ENCODE data around the gene CDCA4.
"Not testable (repeated sequence)": the region's sequence is repeated elsewhere in the genome, so short reads cannot be mapped to it uniquely, and the experiment has no call there.

The CDCA4 gene

DNA sequence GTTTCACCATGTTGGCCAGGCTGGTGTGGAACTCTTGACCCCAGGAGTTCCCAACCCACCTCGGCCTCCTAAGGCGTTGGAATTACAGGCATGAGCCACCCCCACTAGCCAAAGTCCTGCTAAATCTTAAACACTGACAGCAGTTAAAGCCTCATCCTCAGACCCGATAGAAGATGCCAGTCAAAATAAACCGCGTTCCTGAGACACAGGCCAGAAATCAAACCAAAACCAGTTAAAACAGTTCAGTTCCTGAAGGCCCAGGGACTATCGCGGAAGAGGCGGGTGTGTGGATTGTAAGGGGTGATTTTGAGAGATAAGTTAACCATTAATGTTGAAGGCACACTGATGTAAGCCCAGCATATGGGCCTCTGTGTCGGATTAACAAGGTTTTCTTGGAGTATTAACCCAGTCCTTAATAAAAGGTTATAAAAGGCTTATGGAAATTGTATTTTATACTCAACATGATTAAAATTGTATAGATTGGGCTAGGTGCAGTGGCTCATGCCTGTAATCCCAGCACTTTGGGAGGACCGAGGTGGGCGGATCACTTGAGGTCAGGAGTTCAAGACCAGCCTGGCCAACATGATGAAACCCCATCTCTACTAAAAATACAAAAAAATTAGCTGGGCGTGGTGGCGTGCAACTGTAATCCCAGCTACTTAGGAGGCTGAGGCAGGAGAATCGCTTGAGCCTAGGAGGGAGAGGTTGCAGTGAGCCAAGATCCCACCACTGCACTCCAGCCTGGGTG, 18.7 kb upstream of the CDCA4 start:
- DNase-seq = no peak
- intact Hi-C loops (cut with DNase I) = no loop called here

DNA sequence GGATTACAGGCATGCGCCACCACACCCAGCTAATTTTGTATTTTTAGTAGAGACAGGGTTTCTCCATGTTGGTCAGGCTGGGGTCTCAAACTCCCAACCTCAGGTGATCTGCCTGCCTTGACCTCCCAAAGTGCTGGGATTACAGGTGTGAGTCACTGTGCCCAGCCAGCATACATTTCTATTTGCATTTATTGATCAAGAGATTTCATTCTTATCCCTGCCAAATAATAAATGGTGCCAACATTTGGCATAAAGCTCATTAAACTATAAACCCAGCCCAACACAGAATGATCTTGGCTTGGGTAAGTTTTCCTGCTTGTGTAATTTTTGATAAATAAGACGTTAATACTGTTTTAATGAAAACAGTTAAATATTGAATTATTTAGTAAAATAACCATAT, 14.7 kb upstream of the CDCA4 start:
- intact Hi-C loops (cut with DNase I); DNase-seq: not testable (repeated sequence)

DNA sequence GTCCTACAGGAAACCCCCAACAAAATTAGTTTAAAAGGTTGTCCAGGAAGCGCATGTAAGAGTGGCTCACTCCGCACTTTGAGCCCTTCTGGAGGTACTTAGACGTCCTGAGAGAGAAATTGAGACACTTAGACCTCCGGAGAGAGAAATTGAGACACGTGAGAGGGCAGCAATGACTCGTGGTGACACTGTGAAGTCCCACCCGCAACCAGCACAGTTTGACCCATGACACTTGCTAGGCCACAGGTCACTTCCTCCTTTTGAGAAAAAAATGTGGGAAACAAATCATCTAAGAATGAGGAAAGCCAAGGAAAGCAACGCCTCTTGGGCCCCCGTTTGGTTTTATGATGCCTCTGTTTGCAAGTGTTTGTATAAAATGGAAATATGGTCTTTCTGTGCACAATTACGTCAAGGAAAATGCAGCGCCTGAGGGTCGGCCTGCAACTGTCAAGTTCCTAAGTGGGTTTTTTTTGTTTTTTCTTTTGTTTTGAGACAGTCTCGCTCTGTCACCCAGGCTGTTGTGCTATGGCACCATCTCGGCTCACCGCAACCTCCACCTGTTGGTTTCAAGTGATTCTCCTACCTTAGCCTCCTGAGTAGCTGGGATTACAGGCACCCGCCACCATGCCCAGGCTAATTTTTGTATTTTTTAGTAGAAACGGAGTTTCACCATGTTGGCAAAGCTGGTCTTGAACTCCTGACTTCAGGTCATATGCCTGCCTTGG, 13.6 kb upstream of the CDCA4 start:
- intact Hi-C loops (cut with DNase I) = no loop called here

DNA sequence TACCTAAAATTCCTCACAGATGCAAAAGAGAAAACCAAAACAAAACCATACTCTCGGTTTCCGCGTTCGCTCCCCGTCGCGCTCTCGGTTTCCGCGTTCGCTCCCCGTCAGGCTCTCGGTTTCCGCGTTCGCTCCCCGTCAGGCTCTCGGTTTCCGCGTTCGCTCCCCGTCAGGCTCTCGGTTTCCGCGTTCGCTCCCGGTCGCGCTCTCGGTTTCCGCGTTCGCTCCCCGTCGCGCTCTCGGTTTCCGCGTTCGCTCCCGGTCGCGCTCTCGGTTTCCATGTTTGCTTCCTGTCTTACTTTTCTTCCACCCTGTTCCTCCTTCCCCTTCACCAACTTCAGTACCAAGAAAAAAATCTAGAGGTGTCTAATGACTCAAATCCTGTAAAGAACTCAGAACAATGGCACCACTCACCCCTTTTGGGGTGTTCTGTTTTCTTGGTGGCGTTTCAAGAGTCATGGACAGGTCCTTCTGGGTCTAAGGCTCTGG, 12.6 kb upstream of the CDCA4 start:
- DNase-seq; intact Hi-C loops (cut with DNase I): not testable (repeated sequence)

More for the DNA sequence above, 13.6 kb upstream of the CDCA4 start:
- DNase-seq = no peak

DNA sequence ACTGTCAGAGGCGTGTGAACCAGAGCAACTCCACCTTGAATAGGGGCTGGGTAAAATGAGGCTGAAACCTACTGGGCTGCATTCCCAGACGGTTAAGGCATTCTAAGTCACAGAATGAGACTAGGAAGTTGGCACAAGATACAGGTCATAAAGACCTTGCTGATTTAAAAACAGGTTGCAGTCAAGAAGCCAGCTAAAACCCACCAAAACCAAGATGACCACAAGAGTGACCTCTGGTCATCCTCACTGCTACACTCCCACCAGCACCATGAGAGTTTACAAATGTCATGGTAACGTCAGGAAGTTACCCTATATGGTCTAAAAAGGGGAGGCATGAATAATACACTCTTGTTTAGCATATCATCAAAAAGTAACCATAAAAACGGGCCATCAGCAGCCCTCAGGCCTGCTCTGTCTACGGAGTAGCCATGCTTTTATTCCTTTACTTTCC, 11.6 kb upstream of the CDCA4 start:
- intact Hi-C loops (cut with DNase I); DNase-seq: not testable (repeated sequence)

DNA sequence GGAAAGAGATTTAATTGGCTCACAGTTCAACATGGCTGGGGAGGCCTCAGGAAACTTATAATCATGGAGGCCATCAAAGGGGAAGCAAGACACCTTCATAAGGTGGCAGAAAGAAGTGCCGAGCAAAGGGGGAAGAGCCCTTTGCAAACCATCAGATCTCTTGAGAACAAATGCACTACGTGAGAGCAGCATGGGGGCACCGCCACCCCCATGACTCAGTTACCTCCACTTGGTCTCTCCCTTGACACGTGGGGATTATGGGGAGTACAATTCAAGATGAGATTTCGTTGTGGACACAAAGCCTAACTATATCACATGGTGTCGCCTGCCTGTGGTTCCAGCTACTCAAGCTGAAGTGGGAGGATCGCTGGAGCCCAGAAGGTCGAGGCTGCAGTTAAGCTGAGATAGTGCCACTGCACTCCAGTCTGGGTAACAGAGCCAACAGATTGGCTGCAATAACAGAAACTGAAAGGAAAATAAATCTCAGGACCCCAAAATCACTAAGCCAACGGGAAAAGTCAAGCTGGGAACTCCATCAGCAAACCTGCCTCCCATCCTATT, 10.0 kb upstream of the CDCA4 start:
- intact Hi-C loops (cut with DNase I) = no loop called here

DNA sequence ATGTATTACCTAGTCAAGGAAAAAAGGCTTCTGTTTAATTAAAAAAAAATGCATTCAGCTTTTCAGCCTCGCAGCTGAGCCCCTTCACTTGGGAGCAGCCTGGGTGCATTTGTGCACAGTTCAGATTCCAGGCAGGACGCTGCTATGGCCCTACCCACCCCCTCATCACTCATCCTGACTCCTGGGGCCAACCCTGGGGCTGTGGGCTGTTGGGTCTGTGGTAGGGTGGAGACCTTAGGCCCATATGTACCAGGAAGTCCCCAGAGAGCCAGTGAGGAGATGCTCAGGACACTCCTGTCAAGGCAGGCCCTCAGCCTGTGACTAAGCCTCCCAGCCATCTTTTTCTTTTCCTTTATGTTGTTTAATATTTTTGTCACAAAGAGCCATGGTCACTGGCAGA, 9.3 kb upstream of the CDCA4 start:
- DNase-seq = no peak
- intact Hi-C loops (cut with DNase I) = no loop called here

More for the DNA sequence above, 10.0 kb upstream of the CDCA4 start:
- DNase-seq = no peak

DNA sequence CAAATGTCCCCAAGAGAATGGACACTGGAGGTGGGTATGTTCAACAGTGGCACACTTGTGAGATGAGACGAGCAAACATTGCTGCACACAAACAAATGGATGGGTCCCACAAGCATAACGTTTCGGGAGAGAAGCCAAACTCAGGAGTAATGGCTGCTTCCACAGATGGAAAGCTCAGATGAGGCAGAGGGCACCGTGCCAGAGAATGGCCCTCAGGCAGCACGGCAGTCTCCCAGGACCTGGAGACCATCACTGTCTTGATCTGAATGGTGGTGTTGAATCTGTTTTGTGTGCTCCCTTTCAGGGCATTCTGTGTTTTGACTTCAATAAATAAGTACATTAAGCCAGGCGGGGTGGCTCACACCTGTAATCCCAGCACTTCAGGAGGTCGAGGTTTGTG, 8.5 kb upstream of the CDCA4 start:
- DNase-seq = no peak
- intact Hi-C loops (cut with DNase I) = no loop called here

DNA sequence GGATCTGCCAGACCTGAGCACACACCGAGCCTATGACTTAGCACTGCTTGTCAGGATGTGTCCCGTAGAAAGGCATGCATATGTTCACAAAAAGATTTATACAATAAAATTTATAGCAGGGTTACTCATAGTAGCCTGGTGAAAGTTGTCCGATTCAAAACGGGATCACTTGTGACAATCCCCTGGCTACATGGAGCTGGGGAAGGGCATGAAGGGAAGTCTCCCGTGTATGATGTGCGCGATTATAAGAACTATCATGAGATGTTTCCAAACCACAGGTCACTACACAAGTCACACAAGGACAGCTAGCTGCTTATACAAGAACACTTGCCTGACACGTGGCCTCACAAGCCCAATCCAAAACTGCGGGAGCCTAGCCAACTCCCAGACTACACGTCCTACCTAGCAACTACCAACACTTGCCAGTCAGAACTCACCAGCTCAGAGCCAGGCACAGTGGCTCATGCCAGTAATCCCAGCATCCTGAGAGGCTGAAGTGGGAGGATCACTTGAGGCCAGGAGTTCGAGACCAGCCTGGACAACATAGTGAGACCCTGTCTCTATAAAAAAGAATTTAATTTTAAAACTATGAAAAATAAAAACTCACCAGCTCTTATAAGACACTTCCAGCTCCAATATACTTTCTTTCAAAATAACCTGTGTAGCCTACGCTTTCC, 7.5 kb upstream of the CDCA4 start:
- intact Hi-C loops (cut with DNase I) = no loop called here
- no peak for DNase-seq

DNA sequence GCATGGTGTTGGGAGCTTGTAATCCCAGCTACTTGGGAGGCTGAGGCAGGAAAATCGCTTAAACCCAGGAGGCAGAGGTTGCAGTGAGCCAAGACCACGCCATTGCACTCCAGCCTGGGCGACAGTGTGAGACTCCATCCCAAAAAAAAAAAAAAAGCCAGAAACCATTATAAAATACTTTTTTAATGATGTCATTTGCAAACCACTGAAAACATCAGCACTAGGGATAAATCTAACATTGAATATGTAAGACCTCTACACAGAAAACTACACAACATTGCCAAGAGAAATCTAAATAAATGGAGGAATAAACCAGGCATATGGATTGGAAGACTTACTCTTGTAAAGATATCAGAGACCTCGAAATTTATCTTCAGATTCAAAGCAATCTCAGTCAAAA, 6.8 kb upstream of the CDCA4 start:
- intact Hi-C loops (cut with DNase I); DNase-seq: not testable (repeated sequence)

DNA sequence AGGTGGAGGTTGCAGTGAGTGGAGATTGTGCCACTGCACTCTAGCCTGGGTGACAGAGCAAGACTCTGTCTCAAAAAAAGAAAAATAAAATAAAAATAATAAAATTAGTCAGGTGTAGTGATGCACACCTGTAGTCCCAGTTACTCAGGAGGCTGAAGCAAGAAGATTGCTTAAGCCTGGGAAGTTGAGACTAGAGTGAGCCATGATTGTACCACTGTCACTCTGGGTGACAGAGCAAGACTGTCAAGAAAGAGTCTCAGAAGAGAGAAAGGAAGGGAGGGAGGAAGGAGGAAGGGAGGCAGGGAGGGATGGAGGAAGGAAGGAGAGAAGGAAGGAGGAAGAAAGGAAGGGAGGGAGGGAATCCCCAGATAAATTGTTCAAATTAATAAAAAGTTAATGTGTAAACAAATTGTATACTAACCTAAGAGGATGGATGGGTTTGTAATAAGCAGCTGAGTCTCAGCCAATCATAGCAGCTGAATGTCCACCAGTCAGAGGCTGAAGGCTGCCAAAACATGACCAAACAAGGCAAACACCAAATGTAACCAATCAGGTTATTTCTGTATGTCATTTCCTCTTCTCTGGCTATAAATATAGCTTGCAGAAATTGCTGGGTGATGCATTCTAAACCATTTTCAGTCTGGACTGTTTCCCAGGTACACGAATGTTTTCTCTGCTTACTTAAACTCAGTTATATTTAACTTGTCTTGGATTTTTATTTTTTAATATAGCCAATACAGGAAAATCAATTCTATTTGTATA, 6.1 kb upstream of the CDCA4 start:
- intact Hi-C loops (cut with DNase I) = no loop called here

DNA sequence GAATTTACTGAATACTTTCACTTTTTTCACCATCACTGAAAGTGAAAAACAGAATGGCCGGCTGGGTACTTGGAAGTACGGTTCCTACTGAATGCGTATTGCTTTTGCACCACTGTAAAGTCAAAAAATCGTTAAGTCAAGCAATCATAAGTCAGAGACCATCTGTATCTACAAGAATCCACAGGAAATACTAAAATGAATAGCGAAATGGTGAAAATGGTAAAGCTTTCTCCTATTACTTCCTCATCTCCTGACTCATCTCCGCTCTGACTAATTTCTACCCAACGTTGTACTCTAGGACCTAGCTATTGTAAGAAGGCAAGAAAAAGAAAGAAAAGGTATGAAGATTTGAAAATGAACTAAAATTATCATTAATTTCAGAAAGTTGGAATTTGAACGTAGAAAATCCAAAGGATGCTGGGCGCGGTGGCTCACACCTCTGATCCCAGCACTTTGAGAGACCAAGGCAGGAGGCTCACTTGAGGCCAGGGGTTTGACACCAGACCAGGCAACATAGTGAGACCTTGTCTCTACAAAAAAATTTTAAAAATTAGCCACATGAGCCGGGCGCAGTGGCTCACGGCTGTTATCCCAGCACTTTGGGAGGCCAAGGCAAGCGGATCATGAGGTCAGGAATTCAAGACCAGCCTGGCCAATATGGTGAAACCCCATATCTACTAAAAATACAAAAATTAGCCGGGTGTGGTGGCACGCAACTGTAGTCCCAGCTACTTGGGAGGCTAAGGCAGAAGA, 5.3 kb upstream of the CDCA4 start:
- intact Hi-C loops (cut with DNase I) = no loop called here
- DNase-seq = no peak

More for the DNA sequence above, 6.1 kb upstream of the CDCA4 start:
- no peak for DNase-seq

DNA sequence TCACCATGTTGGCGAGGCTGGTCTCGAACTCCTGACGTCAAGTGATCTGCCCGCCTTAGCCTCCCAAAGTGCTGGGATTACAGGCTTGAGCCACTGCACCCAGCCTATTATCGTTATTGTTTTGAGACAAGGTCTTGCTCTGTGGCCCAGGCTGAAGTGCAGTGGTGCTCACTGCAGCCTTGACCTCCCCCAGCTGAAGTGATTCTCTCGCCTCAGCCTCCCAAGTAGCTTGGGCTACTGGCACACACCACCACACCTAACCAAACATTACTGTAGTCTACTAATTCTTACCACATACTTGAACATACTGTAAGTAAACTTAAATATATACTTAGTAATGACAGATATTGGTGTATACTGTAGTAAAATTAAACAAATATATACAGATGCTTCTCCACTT, 4.5 kb upstream of the CDCA4 start:
- no peak for DNase-seq
- intact Hi-C loops (cut with DNase I) = no loop called here

DNA sequence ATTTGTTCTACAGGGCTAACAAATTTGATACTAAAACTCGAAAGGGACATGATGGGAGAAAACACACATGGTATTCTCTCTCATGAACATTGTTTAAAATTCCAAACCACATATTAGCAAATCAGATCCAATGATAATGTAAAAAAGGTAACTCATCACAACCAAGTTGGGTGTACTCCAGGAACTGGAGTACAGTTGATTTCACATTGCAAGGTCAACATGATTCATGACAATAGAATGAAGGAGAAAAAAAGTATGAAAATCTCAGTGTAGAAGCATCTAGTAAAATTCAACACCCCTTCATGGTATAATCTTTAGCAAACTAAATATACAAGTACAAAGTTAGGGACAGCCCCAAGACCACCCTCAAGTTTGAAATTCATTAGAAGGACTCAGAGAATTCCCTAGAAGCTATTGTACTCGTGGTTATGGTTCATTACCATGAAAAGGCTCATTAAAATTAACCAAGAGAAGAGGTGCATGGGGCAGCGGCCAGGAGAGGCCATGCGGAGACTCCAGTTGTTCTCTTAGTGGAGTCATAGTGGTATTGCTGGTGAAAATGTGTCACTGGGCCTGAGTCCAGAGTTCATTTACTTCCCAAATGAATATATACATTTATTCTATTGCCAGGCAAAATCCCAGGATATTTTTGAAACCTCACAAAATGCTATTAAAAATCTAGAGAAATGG, 3.1 kb upstream of the CDCA4 start:
- DNase-seq = no peak
- intact Hi-C loops (cut with DNase I) = loop anchor here (5.0 kb wide), 1 partner anchor 42 kb away; no protein-coding TSS in a partner anchor

DNA sequence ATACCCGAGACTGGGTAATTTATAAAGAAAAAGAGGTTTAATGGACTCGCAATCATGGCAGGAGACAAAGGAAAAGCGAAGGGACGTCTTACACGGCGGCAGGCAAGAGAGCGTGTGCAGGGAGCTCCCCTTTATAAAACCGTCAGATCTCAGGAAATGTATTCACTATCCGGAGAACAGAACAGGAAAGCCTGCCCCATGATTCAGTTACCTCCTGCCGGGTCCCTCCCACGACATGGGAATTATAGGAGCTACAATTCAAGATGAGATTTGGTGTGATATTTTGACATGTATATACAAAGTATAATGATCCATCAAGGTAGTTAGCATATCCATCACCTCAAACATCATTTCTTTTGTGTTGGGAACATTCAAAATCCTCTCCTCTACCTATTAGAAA, 2.3 kb upstream of the CDCA4 start:
- intact Hi-C loops (cut with DNase I) = loop anchor here (5.0 kb wide), 1 partner anchor 41 kb away; no protein-coding TSS in a partner anchor
- no peak for DNase-seq

DNA sequence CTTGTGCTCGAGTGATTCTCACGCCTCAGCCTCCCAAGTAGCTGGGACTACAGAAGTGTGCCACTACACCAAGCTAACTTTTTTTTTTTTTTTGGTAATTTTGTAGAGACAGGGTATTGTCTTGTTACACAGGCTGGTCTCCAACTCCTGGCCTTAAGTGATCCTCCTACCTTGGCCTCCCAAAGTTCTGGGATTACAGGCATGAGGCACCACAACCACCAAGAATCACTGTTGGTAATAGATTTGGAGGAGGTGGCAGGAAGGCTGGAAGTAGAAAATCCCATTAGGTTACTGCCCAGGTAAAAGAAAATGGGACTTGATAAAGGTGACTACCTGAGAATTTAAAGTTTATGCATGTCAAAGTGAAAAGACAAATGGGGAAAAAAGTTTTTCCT, 1.4 kb upstream of the CDCA4 start:
- intact Hi-C loops (cut with DNase I) = loop anchor here (5.0 kb wide), 1 partner anchor 40 kb away; no protein-coding TSS in a partner anchor
- DNase-seq = no peak

DNA sequence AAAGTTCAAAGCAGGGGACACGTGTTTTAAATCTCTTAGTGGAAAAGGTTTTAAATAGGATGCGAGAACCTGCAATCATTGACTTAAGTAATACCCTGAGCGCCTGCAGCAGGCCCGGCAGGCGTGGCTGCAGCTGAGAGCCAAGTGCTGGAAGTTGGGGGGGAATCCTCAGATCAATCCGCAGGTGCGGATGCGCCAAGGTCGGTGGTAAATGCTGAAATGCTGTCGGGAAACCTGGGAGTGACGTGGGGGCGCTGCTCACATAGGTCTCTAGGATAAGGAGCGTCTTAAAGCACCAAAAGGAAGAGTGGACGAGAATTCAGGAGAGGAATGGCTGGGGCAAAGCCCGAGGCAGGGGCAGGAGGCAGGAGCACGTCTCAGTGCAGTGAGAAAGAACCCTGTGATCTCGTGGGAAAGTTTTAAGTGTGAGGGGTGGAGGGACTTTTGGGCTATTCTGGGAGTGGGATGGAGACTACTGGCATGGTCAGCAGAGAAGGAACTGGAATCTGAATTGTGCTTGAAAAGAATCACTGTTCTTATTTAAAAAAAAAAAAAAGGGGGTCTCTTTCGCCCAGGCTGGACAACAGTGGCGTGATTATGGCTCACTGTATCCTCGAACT, 883 bp upstream of the CDCA4 start:
- intact Hi-C loops (cut with DNase I) = loop anchor here (5.0 kb wide), 1 partner anchor 39 kb away; no protein-coding TSS in a partner anchor
- DNase-seq = peak in 41 of 42 donors; percentile 22 to 81 (median 55)

All from head of caudate nucleus (tissue), 42 donors.